ENCODE data around the gene MAK.

The MAK gene

GRCh38 chr6:10808376-10808775 lies 30.0 kb downstream of the MAK start:
- no peak overlapping the region for H3K14ac ChIP-seq (ENCODE audit: low read length)
- H3K27ac ChIP-seq (replicated peaks; ENCODE audit: low read length): no peak overlapping the region
- no CpG with 5 or more reads among the region's 4 CpGs for WGBS, 2 donors (ENCODE audit: extremely low coverage in 2 of 2, insufficient read length in 2 of 2, insufficient replicate concordance in 1 of 2)
- no peaks in the 10 kb centered on the region for H3K79me1 ChIP-seq (ENCODE audit: low read depth, low read length)
- H3K4ac ChIP-seq (ENCODE audit: low read length): no peak overlapping the region
- no peak overlapping the region for H2AK5ac ChIP-seq (ENCODE audit: low read depth, low read length)
- H3K18ac ChIP-seq (ENCODE audit: low read length): no peak overlapping the region
- H3K23ac ChIP-seq (ENCODE audit: low read depth, low read length, poor library complexity): no peak overlapping the region
- no peak overlapping the region for H4K91ac ChIP-seq (ENCODE audit: low read depth, low read length, poor library complexity)
- H2BK15ac ChIP-seq (ENCODE audit: low read length): no peak overlapping the region
- H4K8ac ChIP-seq (ENCODE audit: low read depth, low read length): no peak overlapping the region
- peaks cover 5 to 6% of the 10 kb centered on the region in 2 donors for H3K36me3 ChIP-seq (replicated peaks in 1 of 2; ENCODE audit: control insufficient read depth in 2 of 2, insufficient read depth in 2 of 2, low read length in 2 of 2)
- no peaks in the 10 kb centered on the region for H3K27me3 ChIP-seq (ENCODE audit: control insufficient read depth in 3 of 3, insufficient read depth in 3 of 3, low read depth in 1 of 3, low read length in 3 of 3)
- no peak overlapping the region for H2BK5ac ChIP-seq (ENCODE audit: low read length)
- H3K9ac ChIP-seq (ENCODE audit: low read depth, low read length, poor library complexity): no peak overlapping the region
- H3K9me3 ChIP-seq (replicated peaks in 1 of 2; ENCODE audit: control insufficient read depth in 2 of 2, insufficient read depth in 1 of 2, low read depth in 1 of 2, low read length in 2 of 2): no peaks in the 10 kb centered on the region
- H3K4me3 ChIP-seq (ENCODE audit: low read length in 2 of 2): no peak overlapping the region
- H3K4me2 ChIP-seq (ENCODE audit: insufficient read depth, low read length, poor library complexity, severe bottlenecking): no peak overlapping the region
- no peak for DNase-seq (ENCODE audit: low spot score)
- no peak overlapping the region for H2AFZ ChIP-seq (ENCODE audit: low read length)
- H2BK120ac ChIP-seq (ENCODE audit: low read depth, low read length): no peak overlapping the region
- no peak overlapping the region for H2BK12ac ChIP-seq (ENCODE audit: low read length)
- no peaks in the 10 kb centered on the region for H3K4me1 ChIP-seq (ENCODE audit: control insufficient read depth in 2 of 2, insufficient read depth in 1 of 2, low read depth in 1 of 2, low read length in 2 of 2)

- no CpG with 5 or more reads among the region's 2 CpGs for WGBS, 2 donors (ENCODE audit: extremely low coverage in 2 of 2, insufficient read length in 2 of 2, insufficient replicate concordance in 1 of 2)
- Histone ChIP-seq H2BK120ac (ENCODE audit: low read depth, low read length) (no peak overlapping the region), H3K9ac (ENCODE audit: low read depth, low read length, poor library complexity) (no peak overlapping the region), H3K79me1 (ENCODE audit: low read depth, low read length) (no peaks in the 10 kb centered on the region), H3K23ac (ENCODE audit: low read depth, low read length, poor library complexity) (no peak overlapping the region), H3K18ac (ENCODE audit: low read length) (no peak overlapping the region), H4K8ac (ENCODE audit: low read depth, low read length) (no peak overlapping the region), H3K9me3 (replicated peaks in 1 of 2; ENCODE audit: control insufficient read depth in 2 of 2, insufficient read depth in 1 of 2, low read depth in 1 of 2, low read length in 2 of 2) (no peaks in the 10 kb centered on the region), H3K4me3 (ENCODE audit: low read length in 2 of 2) (no peak overlapping the region), H3K4me2 (ENCODE audit: insufficient read depth, low read length, poor library complexity, severe bottlenecking) (no peak overlapping the region), H3K36me3 (replicated peaks in 1 of 2; ENCODE audit: control insufficient read depth in 2 of 2, insufficient read depth in 2 of 2, low read length in 2 of 2) (no peaks in the 10 kb centered on the region), H2AK5ac (ENCODE audit: low read depth, low read length) (no peak overlapping the region), H3K14ac (ENCODE audit: low read length) (no peak overlapping the region), H2BK15ac (ENCODE audit: low read length) (no peak overlapping the region), H3K4me1 (ENCODE audit: control insufficient read depth in 2 of 2, insufficient read depth in 1 of 2, low read depth in 1 of 2, low read length in 2 of 2) (no peaks in the 10 kb centered on the region), H4K91ac (ENCODE audit: low read depth, low read length, poor library complexity) (no peak overlapping the region), H2AFZ (ENCODE audit: low read length) (no peak overlapping the region), H2BK12ac (ENCODE audit: low read length) (no peak overlapping the region), H2BK5ac (ENCODE audit: low read length) (no peak overlapping the region), H3K4ac (ENCODE audit: low read length) (no peak overlapping the region), H3K27me3 (ENCODE audit: control insufficient read depth in 3 of 3, insufficient read depth in 3 of 3, low read depth in 1 of 3, low read length in 3 of 3) (no peaks in the 10 kb centered on the region), H3K27ac (replicated peaks; ENCODE audit: low read length) (no peak overlapping the region)
- DNase-seq (ENCODE audit: low spot score): peak; percentile 40
Measured at GRCh38 chr6:10801224-10801848, 37.0 kb downstream of the MAK start.

GRCh38 chr6:10800810-10801209 lies 37.5 kb downstream of the MAK start:
- Histone ChIP-seq H2AK5ac (ENCODE audit: low read depth, low read length) (no peak overlapping the region), H2BK120ac (ENCODE audit: low read depth, low read length) (no peak overlapping the region), H4K91ac (ENCODE audit: low read depth, low read length, poor library complexity) (no peak overlapping the region), H3K4me2 (ENCODE audit: insufficient read depth, low read length, poor library complexity, severe bottlenecking) (no peak overlapping the region), H4K8ac (ENCODE audit: low read depth, low read length) (no peak overlapping the region), H2BK12ac (ENCODE audit: low read length) (no peak overlapping the region), H3K4me1 (ENCODE audit: control insufficient read depth in 2 of 2, insufficient read depth in 1 of 2, low read depth in 1 of 2, low read length in 2 of 2) (no peaks in the 10 kb centered on the region), H3K36me3 (replicated peaks in 1 of 2; ENCODE audit: control insufficient read depth in 2 of 2, insufficient read depth in 2 of 2, low read length in 2 of 2) (no peaks in the 10 kb centered on the region), H2BK15ac (ENCODE audit: low read length) (no peak overlapping the region), H3K23ac (ENCODE audit: low read depth, low read length, poor library complexity) (no peak overlapping the region), H3K4ac (ENCODE audit: low read length) (no peak overlapping the region), H3K4me3 (ENCODE audit: low read length in 2 of 2) (no peak overlapping the region), H3K27ac (replicated peaks; ENCODE audit: low read length) (no peak overlapping the region), H3K9me3 (replicated peaks in 1 of 2; ENCODE audit: control insufficient read depth in 2 of 2, insufficient read depth in 1 of 2, low read depth in 1 of 2, low read length in 2 of 2) (no peaks in the 10 kb centered on the region), H2BK5ac (ENCODE audit: low read length) (no peak overlapping the region), H3K9ac (ENCODE audit: low read depth, low read length, poor library complexity) (no peak overlapping the region), H3K79me1 (ENCODE audit: low read depth, low read length) (no peaks in the 10 kb centered on the region), H2AFZ (ENCODE audit: low read length) (no peak overlapping the region), H3K27me3 (ENCODE audit: control insufficient read depth in 3 of 3, insufficient read depth in 3 of 3, low read depth in 1 of 3, low read length in 3 of 3) (no peaks in the 10 kb centered on the region), H3K14ac (ENCODE audit: low read length) (no peak overlapping the region), H3K18ac (ENCODE audit: low read length) (no peak overlapping the region)
- DNase-seq (ENCODE audit: low spot score): no peak
- WGBS, 2 donors (ENCODE audit: extremely low coverage in 2 of 2, insufficient read length in 2 of 2, insufficient replicate concordance in 1 of 2): no CpG with 5 or more reads among the region's 3 CpGs

- Histone ChIP-seq H2BK5ac (ENCODE audit: low read length) (no peak overlapping the region), H3K36me3 (replicated peaks in 1 of 2; ENCODE audit: control insufficient read depth in 2 of 2, insufficient read depth in 2 of 2, low read length in 2 of 2) (peaks cover 2 to 30% of the 10 kb centered on the region in 2 donors), H2AFZ (ENCODE audit: low read length) (no peak overlapping the region), H2BK120ac (ENCODE audit: low read depth, low read length) (no peak overlapping the region), H3K9ac (ENCODE audit: low read depth, low read length, poor library complexity) (no peak overlapping the region), H3K18ac (ENCODE audit: low read length) (no peak overlapping the region), H2BK12ac (ENCODE audit: low read length) (no peak overlapping the region), H3K23ac (ENCODE audit: low read depth, low read length, poor library complexity) (no peak overlapping the region), H3K4me2 (ENCODE audit: insufficient read depth, low read length, poor library complexity, severe bottlenecking) (no peak overlapping the region), H2BK15ac (ENCODE audit: low read length) (no peak overlapping the region), H3K4me3 (ENCODE audit: low read length in 2 of 2) (no peak overlapping the region), H3K4me1 (ENCODE audit: control insufficient read depth in 2 of 2, insufficient read depth in 1 of 2, low read depth in 1 of 2, low read length in 2 of 2) (no peaks in the 10 kb centered on the region), H3K27me3 (ENCODE audit: control insufficient read depth in 3 of 3, insufficient read depth in 3 of 3, low read depth in 1 of 3, low read length in 3 of 3) (no peaks in the 10 kb centered on the region), H2AK5ac (ENCODE audit: low read depth, low read length) (no peak overlapping the region), H3K27ac (replicated peaks; ENCODE audit: low read length) (no peak overlapping the region), H4K91ac (ENCODE audit: low read depth, low read length, poor library complexity) (no peak overlapping the region), H3K4ac (ENCODE audit: low read length) (no peak overlapping the region), H3K9me3 (replicated peaks in 1 of 2; ENCODE audit: control insufficient read depth in 2 of 2, insufficient read depth in 1 of 2, low read depth in 1 of 2, low read length in 2 of 2) (no peaks in the 10 kb centered on the region), H4K8ac (ENCODE audit: low read depth, low read length) (no peak overlapping the region), H3K14ac (ENCODE audit: low read length) (no peak overlapping the region), H3K79me1 (ENCODE audit: low read depth, low read length) (no peaks in the 10 kb centered on the region)
- WGBS, 2 donors (ENCODE audit: extremely low coverage in 2 of 2, insufficient read length in 2 of 2, insufficient replicate concordance in 1 of 2): no CpG with 5 or more reads among the region's 3 CpGs
- DNase-seq (ENCODE audit: low spot score): no peak
Measured at GRCh38 chr6:10794239-10794638, 44.1 kb downstream of the MAK start.

Data from neuronal stem cell (in vitro differentiated cells).